Liver (tissue), 9 donors: ENCODE measurements around the gene SEMA7A. TPM values are rescaled to one million over a fixed set of nuclear protein-coding genes. Genes with fewer than 3 reads are reported as not detected.

ENCODE experiments used
- DNase-seq: peaks from one replicate; pipeline ENCODE4 v3.0.0-alpha.2; 2017; ENCODE audit warnings: low spot score
- H3K27ac ChIP-seq, 2 donors: one replicate each; pipeline ENCODE4 v1.7.0; 2013; ENCODE audit warnings: inconsistent platforms in 2 of 2, low read length in 2 of 2, control low read depth in 1 of 2, low read depth in 1 of 2, mild to moderate bottlenecking in 1 of 2
- H3K27me3 ChIP-seq, 4 donors: one replicate each; pipeline versions ENCODE4 v1.6.1 to v1.7.0; 2013; ENCODE audit warnings: low read length in 3 of 4, inconsistent platforms in 1 of 4, mild to moderate bottlenecking in 1 of 4, moderate library complexity in 1 of 4; ENCODE audit not compliant: control insufficient read depth in 4 of 4, insufficient read depth in 4 of 4
- H3K36me3 ChIP-seq, 4 donors: one replicate each; pipeline versions ENCODE4 v1.6.1 to v1.7.0; 2013; ENCODE audit warnings: low read length in 3 of 4, mild to moderate bottlenecking in 3 of 4, low read depth in 1 of 4, moderate library complexity in 1 of 4; ENCODE audit not compliant: control insufficient read depth in 4 of 4, insufficient read depth in 3 of 4
- H3K4me1 ChIP-seq, 4 donors: one replicate each; pipeline versions ENCODE4 v1.6.1 to v1.7.0; 2013; ENCODE audit warnings: low read length in 3 of 4, mild to moderate bottlenecking in 3 of 4, moderate library complexity in 1 of 4; ENCODE audit not compliant: control insufficient read depth in 4 of 4, insufficient read depth in 4 of 4
- H3K4me3 ChIP-seq, 3 donors: one replicate each; pipeline versions ENCODE4 v1.6.1 to v1.7.0; 2013; ENCODE audit warnings: low read length in 3 of 3, control low read depth in 1 of 3, low read depth in 1 of 3, mild to moderate bottlenecking in 1 of 3
- H3K9ac ChIP-seq, 2 donors: one replicate each; pipeline ENCODE4 v1.7.0; 2013; ENCODE audit warnings: low read length in 2 of 2, mild to moderate bottlenecking in 2 of 2, moderate library complexity in 2 of 2, control low read depth in 1 of 2, low read depth in 1 of 2
- H3K9me3 ChIP-seq, 4 donors: one replicate each; pipeline versions ENCODE4 v1.6.1 to v1.7.0; 2013; ENCODE audit warnings: low read length in 3 of 4; ENCODE audit not compliant: control insufficient read depth in 4 of 4
- FOXA1 ChIP-seq: IDR thresholded peaks from 2 replicates; pipeline ENCODE4 v1.6.1; 2016; ENCODE audit warnings: antibody characterized with exemption
- FOXA2 ChIP-seq: IDR thresholded peaks from 2 replicates; pipeline ENCODE4 v1.6.1; 2016; ENCODE audit warnings: antibody characterized with exemption
- GABPA ChIP-seq, 2 donors: IDR thresholded peaks in 1 of 2; conservative IDR thresholded peaks in 1 of 2; 2 replicates each; pipeline ENCODE4 v1.6.1; 2016; ENCODE audit warnings: antibody characterized with exemption in 2 of 2, mild to moderate bottlenecking in 1 of 2, moderate library complexity in 1 of 2
- HNF4A ChIP-seq, 2 donors: conservative IDR thresholded peaks; 2 replicates each; pipeline ENCODE4 v1.6.1; 2016; ENCODE audit warnings: antibody characterized with exemption in 2 of 2, mild to moderate bottlenecking in 2 of 2
- MAX ChIP-seq: IDR thresholded peaks from 2 replicates; pipeline ENCODE4 v1.6.1; 2016; ENCODE audit warnings: antibody characterized with exemption
- RXRA ChIP-seq, 2 donors: IDR thresholded peaks; 2 replicates each; pipeline ENCODE4 v1.6.1; 2017 to 2018; ENCODE audit warnings: antibody characterized with exemption in 2 of 2, mild to moderate bottlenecking in 1 of 2
- SP1 ChIP-seq: IDR thresholded peaks from 2 replicates; pipeline ENCODE4 v1.6.1; 2018; ENCODE audit warnings: antibody characterized with exemption, mild to moderate bottlenecking
- YY1 ChIP-seq: IDR thresholded peaks from 2 replicates; pipeline ENCODE4 v1.6.1; 2016; ENCODE audit warnings: antibody characterized with exemption, mild to moderate bottlenecking
- ZBTB33 ChIP-seq: IDR thresholded peaks from 2 replicates; pipeline ENCODE4 v1.6.1; 2016; ENCODE audit warnings: antibody characterized with exemption
- WGBS: extraction: QIAGEN DNeasy Blood & Tissue Kit; methylation state at CpG from one replicate; pipeline ENCODE4 v1.1.7; 2013; 5-methylcytosine and 5-hydroxymethylcytosine counted together
- polyA plus RNA-seq, 2 donors: library from polyadenylated mRNA; stranded (reverse) in 1 of 2; unstranded in 1 of 2; fragments of 200-250 nt in 1 of 2; fragments of >200 nt in 1 of 2; fragmentation: Nextera tagmentation in 1 of 2; extraction: Ambion mirVana in 1 of 2; gene quantifications; one replicate each; pipeline versions ENCODE4 v1.2.1 to v1.2.3, GENCODE V29; 2013 to 2015
- total RNA-seq, 2 donors: library from RNA; depleted of rRNA; stranded (reverse); fragments of >200 nt; gene quantifications; one replicate each; pipeline ENCODE4 v1.2.3, GENCODE V29; 2014
- TF ChIP-seq, protein P1 (sequence below): IDR thresholded peaks from 2 replicates; pipeline ENCODE4 v1.6.1; 2016; ENCODE audit warnings: antibody characterized with exemption, mild to moderate bottlenecking
- TF ChIP-seq, protein P2 (sequence below): IDR thresholded peaks from 2 replicates; pipeline ENCODE4 v1.6.1; 2016; ENCODE audit warnings: antibody characterized with exemption
- donor health status: healthy.
- donor health status: healthy.
- donor health status: healthy.
- donor health status: healthy.
- donor health status: healthy.

SEMA7A gene
- total and polyA plus RNA-seq, 4 donors = 0.14 to 18.1 (median 1.4) TPM

DNA sequence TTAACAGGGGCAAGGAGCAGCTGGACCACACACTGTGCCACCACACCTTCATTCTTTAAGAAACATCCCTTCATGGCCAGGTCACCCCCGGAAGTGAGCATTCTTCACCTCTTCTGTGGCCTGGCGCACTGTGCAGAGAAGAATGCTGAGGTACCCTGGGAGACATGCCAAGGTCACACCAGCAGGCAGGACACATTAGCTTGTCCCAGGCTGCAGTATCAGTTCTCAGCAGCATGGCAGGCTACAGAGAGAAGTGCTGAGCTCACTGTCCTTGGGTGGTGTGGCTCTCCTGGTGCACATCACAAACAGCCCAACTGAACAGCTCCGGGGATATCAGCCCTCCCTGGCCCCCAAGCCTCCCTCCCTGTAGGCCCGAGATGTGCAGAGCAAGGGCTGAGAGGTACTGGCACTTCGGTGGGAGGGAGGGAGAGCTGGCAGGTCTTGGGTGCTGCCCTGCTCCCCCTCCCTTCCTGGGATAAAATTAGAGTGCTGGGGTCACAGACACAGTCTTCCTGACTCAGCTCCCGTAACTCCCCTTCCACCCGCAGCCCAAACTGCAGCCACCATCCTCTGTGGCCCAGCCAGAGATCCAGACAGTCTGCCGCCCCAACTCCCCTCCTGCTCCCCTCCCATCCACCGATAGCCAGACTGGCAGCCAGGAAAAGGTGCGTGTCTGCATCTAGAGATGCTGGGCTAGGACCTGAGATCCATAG, 13.4 kb downstream of the SEMA7A start:
- Histone ChIP-seq H3K9me3 (no peaks in the 10 kb centered on the region), H3K27me3 (no peaks in the 10 kb centered on the region), H3K4me3 (no peak overlapping the region), H3K27ac (no peak overlapping the region), H3K4me1 (peaks cover 0 to 7% (median 2%) of the 10 kb centered on the region in 4 donors), H3K9ac (no peak overlapping the region), H3K36me3 (no peaks in the 10 kb centered on the region)
- TF ChIP-seq FOXA2 (no peak), HNF4A (conservative IDR thresholded peaks at IDR 0.05) (no peak), FOXA1 (no peak), SP1 (no peak), MAX (no peak), RXRA (IDR thresholded peaks at IDR 0.05) (no peak), YY1 (no peak), ZBTB33 (no peak)
- TF ChIP-seq, protein P1, sequence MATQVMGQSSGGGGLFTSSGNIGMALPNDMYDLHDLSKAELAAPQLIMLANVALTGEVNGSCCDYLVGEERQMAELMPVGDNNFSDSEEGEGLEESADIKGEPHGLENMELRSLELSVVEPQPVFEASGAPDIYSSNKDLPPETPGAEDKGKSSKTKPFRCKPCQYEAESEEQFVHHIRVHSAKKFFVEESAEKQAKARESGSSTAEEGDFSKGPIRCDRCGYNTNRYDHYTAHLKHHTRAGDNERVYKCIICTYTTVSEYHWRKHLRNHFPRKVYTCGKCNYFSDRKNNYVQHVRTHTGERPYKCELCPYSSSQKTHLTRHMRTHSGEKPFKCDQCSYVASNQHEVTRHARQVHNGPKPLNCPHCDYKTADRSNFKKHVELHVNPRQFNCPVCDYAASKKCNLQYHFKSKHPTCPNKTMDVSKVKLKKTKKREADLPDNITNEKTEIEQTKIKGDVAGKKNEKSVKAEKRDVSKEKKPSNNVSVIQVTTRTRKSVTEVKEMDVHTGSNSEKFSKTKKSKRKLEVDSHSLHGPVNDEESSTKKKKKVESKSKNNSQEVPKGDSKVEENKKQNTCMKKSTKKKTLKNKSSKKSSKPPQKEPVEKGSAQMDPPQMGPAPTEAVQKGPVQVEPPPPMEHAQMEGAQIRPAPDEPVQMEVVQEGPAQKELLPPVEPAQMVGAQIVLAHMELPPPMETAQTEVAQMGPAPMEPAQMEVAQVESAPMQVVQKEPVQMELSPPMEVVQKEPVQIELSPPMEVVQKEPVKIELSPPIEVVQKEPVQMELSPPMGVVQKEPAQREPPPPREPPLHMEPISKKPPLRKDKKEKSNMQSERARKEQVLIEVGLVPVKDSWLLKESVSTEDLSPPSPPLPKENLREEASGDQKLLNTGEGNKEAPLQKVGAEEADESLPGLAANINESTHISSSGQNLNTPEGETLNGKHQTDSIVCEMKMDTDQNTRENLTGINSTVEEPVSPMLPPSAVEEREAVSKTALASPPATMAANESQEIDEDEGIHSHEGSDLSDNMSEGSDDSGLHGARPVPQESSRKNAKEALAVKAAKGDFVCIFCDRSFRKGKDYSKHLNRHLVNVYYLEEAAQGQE = no peak
- TF ChIP-seq, protein P2, sequence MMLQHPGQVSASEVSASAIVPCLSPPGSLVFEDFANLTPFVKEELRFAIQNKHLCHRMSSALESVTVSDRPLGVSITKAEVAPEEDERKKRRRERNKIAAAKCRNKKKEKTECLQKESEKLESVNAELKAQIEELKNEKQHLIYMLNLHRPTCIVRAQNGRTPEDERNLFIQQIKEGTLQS = no peak
- DNase-seq = peak; percentile 78
- 85% methylated on average over 10 of the region's 10 CpGs for WGBS

DNA sequence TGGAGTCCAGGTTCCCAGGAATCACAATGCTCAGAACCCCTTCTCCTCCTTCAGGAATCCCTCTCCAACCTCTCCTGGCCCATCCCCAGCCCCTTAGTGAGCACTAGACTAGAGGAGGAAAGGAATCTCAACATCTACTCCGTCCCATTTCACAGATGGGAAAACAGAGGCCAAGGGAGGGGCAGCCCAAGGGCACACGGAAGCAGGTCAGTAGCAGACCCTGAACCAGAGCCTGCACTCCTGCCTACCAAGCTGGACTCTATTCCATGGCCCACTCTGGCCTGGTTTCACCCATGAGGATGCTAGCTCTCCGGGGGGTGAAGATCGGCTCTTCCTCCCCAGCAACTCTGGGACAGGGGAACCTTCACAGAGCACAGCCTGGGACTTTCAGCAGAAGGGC, 14.3 kb downstream of the SEMA7A start:
- TF ChIP-seq MAX (no peak), FOXA1 (no peak), RXRA (IDR thresholded peaks at IDR 0.05) (no peak), GABPA (IDR thresholded peaks at IDR 0.05 in 1 of 2, conservative IDR thresholded peaks at IDR 0.05 in 1 of 2) (no peak), FOXA2 (no peak), SP1 (no peak), ZBTB33 (no peak)
- TF ChIP-seq, protein P2 = no peak
- Histone ChIP-seq H3K4me3 (no peak overlapping the region), H3K27me3 (no peaks in the 10 kb centered on the region), H3K9me3 (no peaks in the 10 kb centered on the region), H3K9ac (no peak overlapping the region), H3K27ac (no peak overlapping the region), H3K36me3 (no peaks in the 10 kb centered on the region), H3K4me1 (peaks cover 0 to 7% (median 2%) of the 10 kb centered on the region in 4 donors)
- no peak for DNase-seq
- 98% methylated on average over 4 of the region's 4 CpGs for WGBS
